Hematopoietic multipotent progenitor cell treated with erythropoietin and hydrocortisone succinate and interleukin-3 and kit ligand, for 6 days (in vitro differentiated cells): ENCODE data around the gene EEFSEC.

Experiments
- DNase-seq: peaks from one replicate; pipeline ENCODE4 v3.0.0-alpha.2; 2015

EEFSEC gene

GRCh38 chr3:128356822-128357221 is 203.5 kb downstream of the EEFSEC start:
- DNase-seq: no peak

- no peak for DNase-seq
Measured at GRCh38 chr3:128357538-128357937, 204.3 kb downstream of the EEFSEC start.

GRCh38 chr3:128358156-128358895 is 205.0 kb downstream of the EEFSEC start:
- DNase-seq: no peak

- no peak for DNase-seq
Measured at GRCh38 chr3:128359060-128359664, 205.9 kb downstream of the EEFSEC start.

GRCh38 chr3:128359846-128360642 is 206.8 kb downstream of the EEFSEC start:
- no peak for DNase-seq

- no peak for DNase-seq
Measured at GRCh38 chr3:128360705-128361271, 207.5 kb downstream of the EEFSEC start.

- DNase-seq: no peak
Measured at GRCh38 chr3:128362026-128362965, 209.0 kb downstream of the EEFSEC start.

- DNase-seq: no peak
Measured at GRCh38 chr3:128364291-128364690, 211.0 kb downstream of the EEFSEC start.

- DNase-seq: no peak
Measured at GRCh38 chr3:128364808-128365360, 211.6 kb downstream of the EEFSEC start.

GRCh38 chr3:128366136-128366535 is 212.9 kb downstream of the EEFSEC start:
- DNase-seq: no peak

- DNase-seq: no peak
Measured at GRCh38 chr3:128366652-128367051, 213.4 kb downstream of the EEFSEC start.

- no peak for DNase-seq
Measured at GRCh38 chr3:128367221-128367620, 213.9 kb downstream of the EEFSEC start.

- no peak for DNase-seq
Measured at GRCh38 chr3:128367761-128368160, 214.5 kb downstream of the EEFSEC start.

- DNase-seq: no peak
Measured at GRCh38 chr3:128368626-128369025, 215.3 kb downstream of the EEFSEC start.

GRCh38 chr3:128369121-128369703 is 215.9 kb downstream of the EEFSEC start:
- no peak for DNase-seq

GRCh38 chr3:128369881-128370642 is 216.8 kb downstream of the EEFSEC start:
- DNase-seq: no peak

- no peak for DNase-seq
Measured at GRCh38 chr3:128372281-128372680, 219.0 kb downstream of the EEFSEC start.

GRCh38 chr3:128372707-128373533 is 219.6 kb downstream of the EEFSEC start:
- no peak for DNase-seq

GRCh38 chr3:128374746-128375445 is 221.6 kb downstream of the EEFSEC start:
- no peak for DNase-seq
